CD4-positive, alpha-beta T cell treated with Interleukin-12 subunit alpha and Interleukin-12 subunit beta, for 1 hour (primary cell): ENCODE data around the gene RAMACL.
"Not testable (repeated sequence)": the region's sequence is repeated elsewhere in the genome, so short reads cannot be mapped to it uniquely, and the experiment has no call there.

Source experiments
- DNase-seq: peaks from one replicate; pipeline ENCODE4 v3.0.0-alpha.2; 2020

Gene RAMACL

GRCh38 chr6:166595061-166595780 lies 8.7 kb upstream of the RAMACL start:
- DNase-seq = no peak

DNA sequence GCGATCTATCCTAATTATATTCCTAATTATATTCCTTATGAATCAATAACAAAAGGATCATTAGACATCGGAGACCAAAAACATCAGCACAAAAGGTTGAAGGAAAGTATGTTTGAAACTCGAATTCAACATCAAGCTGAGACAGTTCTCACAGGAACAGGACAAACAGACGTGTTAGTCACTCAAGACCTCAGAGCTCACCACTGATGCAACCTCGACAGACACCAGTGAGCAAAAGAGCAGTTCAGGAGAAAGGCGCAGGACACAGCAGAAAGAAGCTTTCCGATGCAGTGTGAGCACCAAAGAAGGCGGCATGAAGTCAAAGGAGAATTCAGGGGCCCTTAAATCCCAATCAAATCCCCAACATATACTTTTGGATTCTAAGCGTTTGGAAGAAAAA lies 6.3 kb upstream of the RAMACL start:
- DNase-seq = no peak

DNA sequence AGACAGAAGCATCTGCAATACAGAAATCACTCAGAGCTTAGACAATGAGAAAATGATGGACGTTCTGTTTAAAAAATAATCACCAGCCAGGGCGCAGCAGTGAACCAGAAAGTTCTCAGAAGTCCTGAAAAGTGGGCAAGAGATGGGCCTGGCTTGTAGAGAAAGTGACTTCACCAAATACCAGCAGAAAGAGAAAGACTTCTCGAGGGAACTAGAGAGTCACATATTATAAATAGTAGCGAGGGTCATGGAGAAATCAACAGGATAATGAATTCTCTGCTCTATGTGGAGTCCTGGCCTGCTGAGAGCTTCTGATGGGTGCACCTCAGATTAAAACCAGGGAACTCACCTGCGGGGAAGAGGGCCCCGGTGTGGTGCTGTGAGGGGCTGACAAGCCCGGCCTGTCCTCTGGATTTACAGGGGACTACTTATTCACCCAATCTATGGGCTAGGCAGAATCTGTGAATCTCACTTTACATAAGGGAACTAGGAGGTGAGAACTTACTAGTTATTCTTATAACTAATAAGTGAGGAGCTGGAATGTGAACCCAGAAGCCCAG lies 5.6 kb upstream of the RAMACL start:
- no peak for DNase-seq

DNA sequence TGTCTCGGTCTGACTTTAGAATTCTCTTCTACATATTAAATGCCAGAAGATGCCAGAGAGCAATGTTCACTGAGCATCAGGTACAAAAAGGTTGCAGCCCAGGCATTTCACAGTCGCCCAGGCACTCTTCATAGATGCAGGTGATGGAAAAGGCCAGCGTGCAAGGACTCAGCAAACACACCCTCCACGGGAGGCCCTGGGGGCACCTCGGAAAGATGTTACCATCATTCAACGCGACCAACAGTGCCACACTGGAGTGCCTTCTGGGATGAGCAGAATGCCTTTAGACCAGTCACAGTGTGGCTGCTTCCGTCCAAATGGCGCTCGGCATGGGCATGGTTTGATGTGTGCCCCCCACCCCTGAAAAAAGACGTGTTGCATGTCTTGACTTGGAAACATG lies 4.5 kb upstream of the RAMACL start:
- DNase-seq = no peak

GRCh38 chr6:166589786-166590574 lies 3.5 kb upstream of the RAMACL start:
- no peak for DNase-seq

DNA sequence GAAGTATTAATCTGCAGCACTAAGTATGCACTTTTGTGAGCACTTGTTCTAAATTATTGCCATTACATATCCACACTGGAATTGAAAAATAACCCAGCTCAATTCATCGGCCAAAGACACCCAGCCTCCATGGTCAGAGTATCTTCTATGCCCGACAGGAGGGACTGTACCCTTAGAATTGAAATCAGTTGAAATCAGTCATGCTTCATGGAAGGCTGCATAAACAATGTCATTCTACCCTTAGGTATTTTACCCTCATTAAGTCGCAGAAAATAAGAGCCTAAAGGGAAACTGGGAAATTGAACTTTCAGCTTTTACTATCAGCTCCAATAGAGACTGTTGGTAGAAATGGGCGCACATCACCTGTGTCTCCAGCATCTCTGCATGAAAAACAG lies 2.9 kb upstream of the RAMACL start:
- DNase-seq = no peak

DNA sequence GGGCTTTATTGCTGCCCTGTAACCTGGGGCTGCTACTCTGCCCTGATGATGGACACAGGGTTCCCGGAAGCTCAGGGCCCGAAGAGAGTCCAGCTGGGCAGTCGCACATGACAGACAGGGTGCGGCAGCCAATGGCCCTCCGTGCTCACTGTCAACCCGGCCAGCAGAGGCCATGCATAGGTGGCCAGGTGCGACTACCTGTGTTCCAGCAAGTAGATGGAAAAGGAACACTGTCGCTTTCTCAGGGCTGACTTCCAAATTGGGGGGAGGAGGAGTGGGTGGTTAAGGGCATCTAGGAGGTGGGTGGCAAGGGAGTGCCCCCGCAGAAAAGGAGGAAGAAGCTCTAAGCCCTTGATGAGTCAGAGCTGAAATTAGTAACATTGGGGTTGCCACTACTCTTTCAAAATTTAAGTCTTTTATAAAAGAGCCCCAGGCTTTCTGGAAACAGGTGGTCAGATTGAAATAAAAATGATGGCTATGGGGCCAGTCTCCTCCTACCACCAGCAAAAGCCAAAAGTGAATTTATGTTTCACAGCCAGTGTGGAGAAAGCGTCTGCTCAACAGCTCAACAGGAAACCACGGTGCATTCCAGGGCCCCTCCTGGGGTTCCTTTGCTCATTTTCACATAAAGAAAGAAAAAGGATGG lies 2.3 kb upstream of the RAMACL start:
- no peak for DNase-seq

GRCh38 chr6:166587631-166588413 lies 1.3 kb upstream of the RAMACL start:
- DNase-seq = no peak

DNA sequence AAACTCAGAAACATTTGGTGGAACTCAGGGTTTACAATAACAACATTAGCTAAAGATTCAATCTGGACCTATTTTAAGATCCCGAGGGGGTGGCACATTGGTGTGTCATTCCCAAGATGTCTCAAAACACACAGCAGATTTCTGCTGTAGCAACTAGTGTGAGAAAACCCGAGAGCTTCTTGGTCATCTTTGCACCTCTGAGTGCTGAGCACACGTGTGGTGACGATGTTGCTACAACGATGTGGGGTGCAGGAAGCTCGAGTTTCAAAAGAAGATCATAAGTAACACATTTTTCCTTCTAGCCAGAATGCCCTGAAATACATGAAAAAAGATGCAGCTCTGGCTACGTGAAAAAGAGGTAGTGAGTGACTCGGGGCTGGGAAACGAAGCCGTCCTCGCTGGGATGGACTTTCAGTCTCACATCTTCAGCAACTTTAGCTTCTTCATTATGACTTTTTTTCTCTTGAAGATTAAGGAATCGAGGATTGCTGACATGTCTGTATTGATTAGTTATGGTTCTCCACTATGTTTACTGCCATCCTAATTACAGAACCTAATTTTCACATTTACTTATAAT lies 1.5 kb downstream of the RAMACL start:
- no peak for DNase-seq

DNA sequence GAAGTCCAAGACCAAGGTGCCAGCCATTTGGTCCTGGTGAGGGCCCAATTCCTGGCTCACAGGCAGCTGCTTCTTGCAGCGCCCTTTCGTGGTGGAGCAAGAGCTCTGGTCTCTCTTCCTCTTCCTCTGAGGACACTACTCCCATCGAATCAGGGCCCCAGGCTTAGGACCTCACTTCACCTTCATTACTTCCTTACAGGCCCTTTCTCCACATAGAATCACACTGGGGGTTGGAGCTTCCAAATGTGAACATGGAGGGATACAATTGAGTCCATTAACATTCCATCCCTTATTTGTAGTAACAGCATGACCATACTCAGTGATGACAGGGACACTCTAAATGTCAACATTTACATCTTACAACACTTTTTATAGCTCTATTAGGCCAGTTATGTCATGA lies 2.3 kb downstream of the RAMACL start:
- no peak for DNase-seq

DNA sequence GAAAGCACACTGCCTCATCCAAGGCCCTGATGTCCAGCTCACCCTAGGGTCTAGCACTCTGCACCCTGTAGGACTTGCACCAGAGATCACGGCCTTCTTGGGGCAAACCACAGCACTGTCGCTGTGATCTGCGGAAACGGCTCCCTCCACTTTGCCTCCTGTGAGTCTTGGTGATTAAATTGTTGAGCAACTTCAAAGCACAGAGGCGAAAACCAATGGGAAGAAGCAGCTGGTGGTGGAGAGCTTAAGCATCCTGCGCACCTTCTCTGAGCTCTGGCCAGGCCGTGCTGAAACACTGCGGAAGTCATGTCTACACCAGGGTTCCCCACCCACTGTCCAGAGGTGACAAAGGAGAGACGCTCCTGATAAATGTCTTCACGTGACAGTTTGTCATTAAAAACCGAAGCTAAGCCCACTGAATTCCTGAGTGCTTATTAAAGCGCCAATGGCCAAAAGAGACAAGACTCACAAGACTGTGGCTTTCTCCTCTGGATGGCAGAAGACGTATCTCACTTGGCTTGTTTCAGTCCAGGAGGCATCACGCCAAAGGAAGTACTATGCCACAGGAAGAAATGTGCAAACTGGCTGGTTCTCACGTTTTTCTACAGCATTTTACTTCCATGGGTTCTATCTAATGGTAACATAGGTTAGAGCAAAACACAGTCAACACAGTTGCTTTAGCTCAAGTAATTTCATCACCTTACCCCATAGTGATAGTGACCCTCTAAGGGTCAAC lies 3.1 kb downstream of the RAMACL start:
- no peak for DNase-seq

DNA sequence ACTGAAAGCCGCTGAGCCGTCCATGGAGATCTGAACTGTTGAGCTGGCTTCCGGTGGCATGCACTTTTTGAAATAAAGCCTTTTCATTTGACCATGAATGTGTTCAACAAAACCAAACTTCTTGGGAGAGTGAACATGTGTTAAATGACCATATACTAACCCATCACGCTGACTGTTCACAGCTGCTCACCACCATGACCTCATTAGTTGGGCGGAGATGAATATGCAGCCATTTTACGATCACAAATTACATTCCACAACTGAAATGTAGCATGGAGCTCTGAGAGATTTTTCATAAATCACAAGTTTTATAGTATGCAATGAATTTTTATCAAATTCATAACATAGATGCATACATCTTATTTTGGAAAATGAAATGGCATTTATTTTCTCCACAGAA lies 4.2 kb downstream of the RAMACL start:
- no peak for DNase-seq

DNA sequence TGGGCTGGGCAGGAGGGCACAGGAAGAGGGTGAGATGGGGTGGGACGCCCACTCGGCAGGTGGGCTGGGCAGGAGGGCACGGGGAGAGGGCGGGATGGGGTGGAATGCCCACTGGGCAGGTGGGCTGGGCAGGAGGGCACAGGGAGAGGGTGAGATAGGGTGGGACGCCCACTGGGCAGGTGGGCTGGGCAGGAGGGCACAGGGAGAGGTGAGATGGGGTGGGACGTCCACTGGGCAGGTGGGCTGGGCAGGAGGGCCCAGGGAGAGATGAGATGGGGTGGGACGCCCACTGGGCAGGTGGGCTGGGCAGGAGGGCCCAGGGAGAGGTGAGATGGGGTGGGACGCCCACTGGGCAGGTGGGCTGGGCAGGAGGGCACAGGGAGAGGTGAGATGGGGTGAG lies 4.7 kb downstream of the RAMACL start:
- not testable (repeated sequence) for DNase-seq

- DNase-seq = no peak
Observed at GRCh38 chr6:166581091-166581511, 5.4 kb downstream of the RAMACL start.

GRCh38 chr6:166580076-166581050 lies 6.1 kb downstream of the RAMACL start:
- no peak for DNase-seq

- DNase-seq = no peak
Observed at GRCh38 chr6:166579237-166579850, 7.1 kb downstream of the RAMACL start.

- no peak for DNase-seq
Observed at GRCh38 chr6:166578536-166579236, 7.8 kb downstream of the RAMACL start.

DNA sequence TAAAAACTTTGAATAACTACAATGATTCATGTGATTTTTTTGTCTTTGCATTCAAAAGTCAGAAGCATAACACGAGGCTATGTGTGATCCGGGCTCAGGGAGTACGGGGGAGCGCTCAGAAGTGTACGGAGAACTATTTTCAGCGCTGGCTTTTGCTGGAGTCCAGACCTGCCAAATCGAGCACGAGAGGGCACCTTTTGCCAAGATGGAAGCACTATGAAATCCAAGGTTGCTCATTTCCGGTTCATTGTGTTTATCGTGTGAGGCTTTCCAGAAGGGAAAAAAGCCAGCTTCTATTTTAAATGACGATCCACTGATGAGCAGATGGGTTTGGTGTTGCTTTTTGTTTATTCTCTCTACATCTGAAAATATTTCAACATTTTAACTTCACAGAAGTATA lies 11.3 kb downstream of the RAMACL start:
- no peak for DNase-seq

- no peak for DNase-seq
Observed at GRCh38 chr6:166573511-166574216, 12.8 kb downstream of the RAMACL start.
